A549 treated with AZD9567 at 1 μM for 4 hours (cell line): ENCODE measurements around the gene C11orf52. TPM values are rescaled to one million over a fixed set of nuclear protein-coding genes. Genes with fewer than 3 reads are reported as not detected.

Source experiments
- total RNA-seq: library from RNA; stranded (reverse); fragments of 200-300 nt; extraction: Qiagen RNA extraction; gene quantifications from 5 replicates; pipeline ENCODE4 v1.2.3, GENCODE V29; 2022; ENCODE audit not compliant: insufficient read depth

The C11orf52 gene, protein sequence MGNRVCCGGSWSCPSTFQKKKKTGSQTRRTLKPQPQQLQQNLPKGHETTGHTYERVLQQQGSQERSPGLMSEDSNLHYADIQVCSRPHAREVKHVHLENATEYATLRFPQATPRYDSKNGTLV
- 0.07 to 0.21 TPM in 2 of 5 replicates, not detected in the others for total RNA-seq

DNA sequence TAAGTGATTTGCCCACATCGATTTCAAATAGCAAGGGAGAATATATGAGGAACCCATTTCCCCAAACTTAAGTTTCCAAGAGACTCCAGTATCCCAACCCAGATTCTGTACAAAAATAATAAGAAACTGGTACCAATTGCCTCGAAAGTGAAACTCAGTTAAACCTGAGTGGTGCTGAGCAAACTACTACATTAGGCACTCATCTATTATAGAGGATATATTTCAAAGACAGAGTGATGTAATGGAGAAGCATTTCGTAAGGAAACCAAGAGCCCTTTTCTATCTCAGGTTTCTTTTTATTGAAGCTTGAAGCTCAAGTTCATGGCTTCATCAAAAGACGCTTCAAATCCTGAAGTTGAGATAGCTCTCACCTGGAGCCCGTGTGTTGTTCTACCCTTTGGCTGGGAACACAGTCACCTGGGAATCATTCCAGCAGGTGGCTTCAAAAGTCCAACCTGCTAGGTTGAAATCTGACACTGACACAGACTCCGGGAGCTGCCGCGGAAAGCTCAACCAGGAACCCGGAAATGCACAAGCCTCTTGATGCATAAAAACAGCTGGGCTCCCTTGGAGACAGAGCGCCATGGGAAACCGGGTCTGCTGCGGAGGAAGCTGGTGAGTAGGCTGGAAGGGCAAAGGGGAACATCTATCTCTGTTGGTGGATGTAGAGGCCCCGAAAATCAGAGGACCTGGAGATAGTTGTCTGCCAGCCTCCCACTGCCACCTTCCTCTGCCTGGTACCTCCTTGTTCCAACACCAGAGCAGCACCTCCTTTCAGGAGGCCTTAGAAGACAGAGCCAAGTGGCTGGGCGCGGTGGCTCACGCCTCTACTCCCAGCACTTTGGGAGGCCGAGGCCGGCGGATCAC lies at the start of gene C11orf52:
C11orf52 (plus strand) TSS at position 524 of the 867 bp plus-strand sequence; CDS start at position 584, 60 bp downstream.

DNA sequence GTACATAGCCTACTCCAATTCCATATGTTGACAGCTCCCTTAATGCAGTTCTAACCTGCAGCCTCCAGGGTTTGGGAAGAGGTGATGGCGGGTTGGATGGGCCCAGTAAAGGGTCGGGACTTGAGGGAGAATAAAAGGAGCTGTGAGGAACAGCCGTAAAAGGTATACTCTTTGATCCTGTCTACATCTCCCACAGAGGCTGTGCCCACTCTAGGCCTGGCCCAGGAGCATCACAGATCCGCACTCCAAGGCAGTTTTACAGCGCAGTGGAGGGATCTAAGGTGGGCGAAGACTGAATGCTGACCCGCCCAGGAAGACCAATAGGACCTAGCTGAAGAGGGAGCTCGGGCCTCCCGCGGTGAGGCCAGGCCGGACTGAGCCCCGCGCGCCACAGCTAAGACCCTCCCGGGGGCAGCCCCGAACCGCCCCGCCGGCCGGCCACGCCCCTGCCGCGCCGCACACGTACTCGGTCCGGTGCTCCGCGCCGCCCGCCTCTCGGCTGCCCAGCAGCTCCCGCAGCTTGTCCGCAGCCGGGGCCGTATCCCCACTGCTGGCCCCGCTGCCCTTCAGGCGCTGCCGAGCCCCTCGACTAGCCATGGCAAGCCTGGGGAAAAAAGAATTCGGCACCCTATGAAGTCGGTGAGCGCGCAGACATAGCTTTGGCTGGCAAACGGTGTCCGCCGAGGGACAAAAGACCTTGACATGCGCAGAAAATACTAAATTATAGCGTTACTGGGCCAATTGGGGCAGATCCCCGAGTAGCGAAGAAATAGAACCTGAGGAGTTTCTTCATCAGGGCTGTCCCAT lies 47.6 kb upstream of the C11orf52 start, which contains the start of gene ALG9:
ALG9 (minus strand) TSS at position 696 of the 807 bp plus-strand sequence; CDS start at position 597, 99 bp downstream.

DNA sequence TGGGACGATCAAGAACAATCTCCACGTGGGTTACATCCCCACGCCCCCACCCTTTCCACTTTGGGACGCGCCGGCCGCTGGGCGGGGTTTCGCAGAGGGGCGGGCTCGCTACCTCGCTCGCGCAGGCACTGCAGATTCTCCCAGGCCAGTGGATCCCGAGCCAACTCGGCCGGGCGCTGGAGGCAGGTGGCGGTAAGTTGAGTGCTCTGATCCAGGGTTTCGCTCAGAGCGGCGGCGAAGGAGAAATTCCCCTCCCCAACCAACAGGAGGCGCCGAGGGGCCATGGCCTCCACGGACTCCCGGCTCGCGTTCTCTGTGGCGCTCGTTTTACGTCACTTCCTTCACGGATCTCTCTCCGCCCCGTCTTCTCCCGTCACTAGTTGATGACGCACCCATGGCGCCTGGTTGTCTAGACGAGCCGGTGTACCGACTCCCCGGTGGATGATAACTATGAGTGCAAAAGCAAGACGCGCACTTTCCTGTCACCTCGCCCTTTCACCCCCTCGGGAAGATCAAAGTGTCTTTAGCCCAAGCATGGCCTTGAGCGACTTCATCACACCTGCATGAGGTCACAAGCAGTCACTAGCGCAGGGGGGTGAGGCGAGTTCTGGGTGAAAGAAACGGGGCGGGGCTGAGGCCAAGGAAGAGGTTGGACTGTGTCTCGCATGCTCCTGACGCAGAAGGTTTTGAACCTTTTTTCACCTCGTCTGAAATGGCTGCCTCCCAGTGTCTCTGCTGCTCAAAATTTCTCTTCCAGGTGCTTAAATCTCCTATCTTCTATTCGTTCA lies 39.7 kb upstream of the C11orf52 start, which contains the start of the genes CFAP68 and FDXACB1:
CFAP68 (plus strand) TSS at position 693 of the 788 bp plus-strand sequence; CDS start at position 713, 20 bp downstream.
FDXACB1 (minus strand) TSS at position 317 of the 788 bp plus-strand sequence; CDS start at position 284, 33 bp downstream.

DNA sequence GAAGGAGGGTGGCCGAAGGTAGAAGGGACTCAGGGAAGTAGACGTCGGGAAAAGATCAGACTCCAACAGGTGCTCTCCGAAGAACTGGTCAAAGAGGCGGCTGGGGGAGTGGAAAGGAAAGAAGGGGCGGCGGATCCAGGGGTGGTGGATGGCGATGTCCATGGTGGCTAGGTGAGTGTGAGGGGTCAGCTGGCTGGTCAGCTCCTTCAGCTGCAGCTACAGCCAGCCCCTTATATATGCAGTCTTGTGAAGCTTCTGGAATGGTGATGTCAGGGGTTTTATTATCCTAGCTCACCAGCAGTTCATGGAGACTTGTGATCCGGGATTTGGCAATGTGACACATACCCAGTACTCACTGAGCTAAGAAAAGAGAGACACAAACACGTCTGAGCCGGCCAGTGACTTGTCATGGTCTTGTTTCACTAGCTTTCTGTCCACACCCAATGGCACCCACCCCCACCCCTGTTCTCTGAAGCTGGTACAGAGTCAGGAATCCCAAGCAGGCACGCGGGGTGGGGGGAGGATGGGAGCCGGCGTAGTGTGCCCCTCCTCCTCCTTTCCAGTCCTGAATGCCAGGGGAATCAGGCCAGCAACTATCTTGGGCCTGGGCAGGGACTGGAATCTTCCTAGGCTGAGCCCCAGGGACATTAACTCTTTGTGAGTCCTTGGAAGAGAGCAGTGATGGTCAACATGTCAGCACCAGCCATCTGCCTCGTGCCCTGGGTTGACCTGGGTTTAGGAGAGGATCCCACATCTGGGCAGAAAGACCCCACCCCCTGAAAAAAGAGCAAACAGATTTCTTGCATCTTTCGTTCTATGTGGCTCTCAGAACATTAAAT lies 6.9 kb upstream of the C11orf52 start, which contains the start of gene CRYAB:
CRYAB (minus strand) TSS at position 208 of the 839 bp plus-strand sequence; CDS start at position 162, 46 bp downstream.

DNA sequence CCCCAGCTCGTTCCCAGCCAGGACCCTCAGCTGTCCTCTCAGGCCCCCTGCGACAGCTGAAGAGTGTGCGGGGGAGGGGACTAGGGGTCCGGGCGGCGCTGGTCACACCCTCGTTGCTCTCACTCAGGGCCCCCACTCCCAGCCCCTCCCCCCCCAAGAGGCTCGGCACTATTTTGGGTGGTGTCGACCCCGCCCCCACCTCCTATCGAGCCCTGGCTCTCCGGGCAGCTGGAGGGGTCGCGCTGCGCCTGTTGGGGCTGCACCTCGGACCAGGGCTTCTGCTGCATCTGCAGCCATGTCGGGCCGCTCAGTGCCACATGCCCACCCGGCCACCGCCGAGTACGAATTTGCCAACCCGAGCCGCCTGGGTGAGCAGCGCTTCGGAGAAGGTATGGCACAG lies 6.2 kb upstream of the C11orf52 start, which contains the start of gene HSPB2:
HSPB2 (plus strand) TSS at position 200 of the 400 bp plus-strand sequence; CDS start at position 296, 96 bp downstream.

Other genes starting within 250 kb of the C11orf52 start
- gene PPP2R1B, start 152.5 kb upstream of the C11orf52 start, total RNA-seq: 15.1 to 19.7 TPM (median 19.0 TPM) in 5 replicates
- 18.2 to 24.2 TPM (median 19.5 TPM) in 5 replicates for gene ALG9, start 47.3 kb upstream of the C11orf52 start, total RNA-seq
- 0.93 to 1.6 TPM (median 1.4 TPM) in 5 replicates for gene FDXACB1, start 39.7 kb upstream of the C11orf52 start, total RNA-seq
- gene CFAP68, start 39.4 kb upstream of the C11orf52 start, total RNA-seq: 32.7 to 44.9 TPM (median 33.4 TPM) in 5 replicates
- gene CRYAB, start 7.1 kb upstream of the C11orf52 start, total RNA-seq: 8.2 to 17.3 TPM (median 9.8 TPM) in 5 replicates
- gene HSPB2, start 6.2 kb upstream of the C11orf52 start, total RNA-seq: not detected in 5 replicates
- 4.7 to 9.1 TPM (median 7.5 TPM) in 5 replicates for gene DIXDC1, start 18.4 kb downstream of the C11orf52 start, total RNA-seq
- gene DLAT, start 106.5 kb downstream of the C11orf52 start, total RNA-seq: 23.9 to 42.9 TPM (median 28.8 TPM) in 5 replicates
- 0.65 to 6.6 TPM (median 1.2 TPM) in 5 replicates for gene PIH1D2, start 155.1 kb downstream of the C11orf52 start, total RNA-seq
- gene NKAPD1, start 155.4 kb downstream of the C11orf52 start, total RNA-seq: 11.7 to 14.1 TPM (median 12.7 TPM) in 5 replicates
- gene TIMM8B, start 167.8 kb downstream of the C11orf52 start, total RNA-seq: 67.5 to 74.4 TPM (median 72.4 TPM) in 5 replicates
- 67.2 to 103 TPM (median 70.1 TPM) in 5 replicates for gene SDHD, start 168.0 kb downstream of the C11orf52 start, total RNA-seq
- 85.4 to 94.2 TPM (median 92.6 TPM) in 5 replicates for gene IL18, start 245.2 kb downstream of the C11orf52 start, total RNA-seq
- gene TEX12, start 248.5 kb downstream of the C11orf52 start, total RNA-seq: not detected in 5 replicates